Pancreas (tissue), 10 donors: ENCODE measurements around the gene SYNCRIP. TPM values are rescaled to one million over a fixed set of nuclear protein-coding genes. Genes with fewer than 3 reads are reported as not detected.
A peak's percentile ranks its signal among the peaks of the same experiment; 100 is the strongest.

ENCODE experiments used
- ATAC-seq, 4 donors: fragments of 200-7000 bp; cut with Tn5 transposase; one replicate each; pipeline versions ENCODE4 v1.8.0 to v1.9.1; 2020; ENCODE audit warnings: mild to moderate bottlenecking in 4 of 4, moderate library complexity in 4 of 4
- DNase-seq, 6 donors: peaks; one replicate each; pipeline ENCODE4 v3.0.0-alpha.2; 2020
- FAIRE-seq: peaks from 2 replicates; lab custom pipeline; 2012; peaks lifted over from hg19 to GRCh38; lab: Jason Lieb, UNC
- H3K27ac ChIP-seq, 4 donors: fragments of 200-600 bp; sonication (generic); 1 replicate in 3 of 4; 2 replicates in 1 of 4; pipeline versions ENCODE4 v1.5.0 to v1.8.0; 2020
- H3K27me3 ChIP-seq, 4 donors: fragments of 200-600 bp; one replicate each; pipeline ENCODE4 v1.8.0; 2021
- H3K36me3 ChIP-seq, 3 donors: fragments of 200-600 bp; sonication (generic) in 1 of 3; one replicate each; pipeline versions ENCODE4 v1.5.0 to v1.8.0; 2020 to 2021
- H3K4me1 ChIP-seq, 3 donors: fragments of 200-600 bp; one replicate each; pipeline ENCODE4 v1.8.0; 2021
- H3K4me3 ChIP-seq, 4 donors: fragments of 200-600 bp; sonication (generic) in 2 of 4; one replicate each; pipeline versions ENCODE4 v1.5.0 to v1.8.0; 2020 to 2021
- H3K9me3 ChIP-seq, 4 donors: fragments of 200-600 bp; one replicate each; pipeline ENCODE4 v1.8.0; 2021
- CTCF ChIP-seq, 4 donors: fragments of 200-600 bp; sonication (generic) in 3 of 4; IDR thresholded peaks; one replicate each; pipeline versions ENCODE4 v1.5.0 to v1.8.0; 2021; ENCODE audit warnings: antibody characterized with exemption in 4 of 4
- WGBS, 2 donors: extraction: QIAGEN DNeasy Blood & Tissue Kit; methylation state at CpG; one replicate each; pipeline ENCODE4 v1.1.7; 2013; 5-methylcytosine and 5-hydroxymethylcytosine counted together
- intact Hi-C, 3 donors: fragments of 100-400 bp; cut with DNase I; formaldehyde crosslinking; loops; one replicate each; pipeline versions ENCODE4 v1.11.1 to v1.14.2; 2022
- polyA plus RNA-seq, 2 donors: library from polyadenylated mRNA; stranded (reverse); fragments of 200-250 nt; gene quantifications; one replicate each; pipeline ENCODE4 v1.2.3, GENCODE V29; 2013
- total RNA-seq, 6 donors: library from RNA; stranded (reverse); fragmentation: NEBNext Ultra II Directional in 4 of 6; extraction: Animal tissue kit (Norgen Biotek cat#: 25700) in 4 of 6; gene quantifications; one replicate each; pipeline versions ENCODE4 v1.2.1 to v1.2.4, GENCODE V29; 2021 to 2023
- donor health status: healthy with polysubstance abuse.
- donor health status: DM: no; HTN: no; CAD: no; lungs with moderate emphysema.
- donor health status: DM: no; HTN: no; CAD: no.
- donor health status: control.
- donor health status: control.
- donor health status: Bipolar disorder and iron deficiency.
- donor health status: DM: yes; HTN: yes; CAD: no.
- donor health status: DM: no; HTN: no; CAD: no.
- donor health status: DM: no; HTN: no; CAD: no.
- donor health status: DM: yes; HTN: yes; CAD: no.

The SYNCRIP gene
- total and polyA plus RNA-seq, 8 donors, result 14.6 to 48.9 (median 34.9) TPM

- ATAC-seq, result no peak
Measured at GRCh38 chr6:85614780-85615179, 27.9 kb downstream of the SYNCRIP start.

GRCh38 chr6:85612690-85613474 is 29.8 kb downstream of the SYNCRIP start:
- H3K4me1 ChIP-seq, result peaks cover 6 to 16% (median 7%) of the 10 kb centered on the region in 3 donors
- peak; percentile 57 to 65 (median 63) for ATAC-seq
- peaks cover 0 to 41% (median 4%) of the 10 kb centered on the region in 3 donors for H3K36me3 ChIP-seq
- H3K27me3 ChIP-seq, result no peaks in the 10 kb centered on the region
- 88 to 93% methylated on average over 4 of the region's 4 CpGs for WGBS, 2 donors
- intact Hi-C loops, result no loop called here
- H3K9me3 ChIP-seq, result no peaks in the 10 kb centered on the region
- TF ChIP-seq CTCF (IDR thresholded peaks at IDR 0.05), result no peak
- H3K27ac ChIP-seq, result peak overlapping the region in 1 of 4 donors; percentile 31
- H3K4me3 ChIP-seq, result no peak overlapping the region
- no peak for DNase-seq
- no peak for FAIRE-seq

More at GRCh38 chr6:85614780-85615179, 27.9 kb downstream of the SYNCRIP start:
- WGBS, 2 donors, result 96 to 97% methylated on average over 17 of the region's 17 CpGs
- H3K4me3 ChIP-seq, result no peak overlapping the region
- no peaks in the 10 kb centered on the region for H3K9me3 ChIP-seq
- TF ChIP-seq CTCF (IDR thresholded peaks at IDR 0.05), result no peak
- H3K4me1 ChIP-seq, result peaks cover 6 to 16% (median 7%) of the 10 kb centered on the region in 3 donors
- H3K27ac ChIP-seq, result no peak overlapping the region
- H3K36me3 ChIP-seq, result peaks cover 0 to 47% (median 9%) of the 10 kb centered on the region in 3 donors
- H3K27me3 ChIP-seq, result no peaks in the 10 kb centered on the region
- intact Hi-C loops, result no loop called here
- FAIRE-seq (no peak), DNase-seq (no peak)

- Histone ChIP-seq H3K4me1 (peaks cover 6 to 16% (median 7%) of the 10 kb centered on the region in 3 donors), H3K36me3 (peaks cover 0 to 32% (median 4%) of the 10 kb centered on the region in 3 donors), H3K4me3 (no peak overlapping the region), H3K27ac (no peak overlapping the region), H3K9me3 (no peaks in the 10 kb centered on the region), H3K27me3 (no peaks in the 10 kb centered on the region)
- FAIRE-seq (no peak), DNase-seq (no peak), ATAC-seq (no peak)
- WGBS, 2 donors, result 86 to 89% methylated on average over 2 of the region's 2 CpGs
- intact Hi-C loops, result no loop called here
- no peak for TF ChIP-seq CTCF (IDR thresholded peaks at IDR 0.05)
Measured at GRCh38 chr6:85610182-85610895, 32.3 kb downstream of the SYNCRIP start.

- no peak for FAIRE-seq
- intact Hi-C loops, result no loop called here
- no peak for TF ChIP-seq CTCF (IDR thresholded peaks at IDR 0.05)
- DNase-seq, result no peak
- H3K4me3 ChIP-seq, result no peak overlapping the region
- ATAC-seq, result no peak
- H3K36me3 ChIP-seq, result peaks cover 0 to 3% (median 0%) of the 10 kb centered on the region in 3 donors
- 89 to 95% methylated on average over 4 of the region's 4 CpGs for WGBS, 2 donors
- H3K9me3 ChIP-seq, result no peaks in the 10 kb centered on the region
- no peak overlapping the region for H3K27ac ChIP-seq
- H3K27me3 ChIP-seq, result no peaks in the 10 kb centered on the region
- H3K4me1 ChIP-seq, result no peaks in the 10 kb centered on the region
Measured at GRCh38 chr6:85602100-85602499, 40.6 kb downstream of the SYNCRIP start.
